Breast epithelium (tissue), 4 donors: ENCODE results near the gene PRKRIP1. TPM values are rescaled to one million over a fixed set of nuclear protein-coding genes. Genes with fewer than 3 reads are reported as not detected.

Experiments used
- DNase-seq, 2 donors: peaks; one replicate each; pipeline ENCODE4 v3.0.0-alpha.2; 2019; ENCODE audit warnings: low spot score in 2 of 2
- H3K27ac ChIP-seq, 2 donors: fragments of 200-600 bp; sonication (generic) in 1 of 2; one replicate each; pipeline ENCODE4 v1.5.1; 2016 to 2019; ENCODE audit warnings: mild to moderate bottlenecking in 1 of 2
- H3K27me3 ChIP-seq, 2 donors: fragments of 200-600 bp; sonication (generic) in 1 of 2; one replicate each; pipeline versions ENCODE4 v1.5.1 to v1.6.0; 2017 to 2019; ENCODE audit warnings: control low read depth in 1 of 2, mild to moderate bottlenecking in 1 of 2
- H3K36me3 ChIP-seq: fragments of 200-600 bp; one replicate; pipeline ENCODE4 v1.5.1; 2019
- H3K4me1 ChIP-seq, 2 donors: fragments of 200-600 bp; sonication (generic); one replicate each; pipeline ENCODE4 v1.5.1; 2016 to 2019; ENCODE audit warnings: control low read depth in 1 of 2
- H3K4me3 ChIP-seq, 3 donors: fragments of 200-600 bp; sonication (generic); 1 replicate in 2 of 3; 2 replicates in 1 of 3; pipeline ENCODE4 v1.5.1; 2016 to 2019; ENCODE audit warnings: mild to moderate bottlenecking in 3 of 3, moderate library complexity in 2 of 3
- H3K9me3 ChIP-seq, 2 donors: fragments of 200-600 bp; sonication (generic) in 1 of 2; one replicate each; pipeline ENCODE4 v1.5.1; 2016 to 2019; ENCODE audit warnings: control low read depth in 1 of 2
- CTCF ChIP-seq, 3 donors: fragments of 450-650 bp; IDR thresholded peaks; one replicate each; pipeline ENCODE4 v1.5.1; 2016 to 2017; ENCODE audit warnings: antibody characterized with exemption in 3 of 3, mild to moderate bottlenecking in 3 of 3, moderate library complexity in 3 of 3
- POLR2A ChIP-seq: fragments of 450-650 bp; IDR thresholded peaks from one replicate; pipeline ENCODE4 v1.6.1; 2016; ENCODE audit warnings: antibody characterized with exemption, mild to moderate bottlenecking, moderate library complexity
- POLR2AphosphoS5 ChIP-seq, 3 donors: sonication (generic); formaldehyde crosslinking; IDR thresholded peaks; one replicate each; pipeline ENCODE4 v1.6.1; 2017; ENCODE audit warnings: antibody characterized with exemption in 3 of 3
- intact Hi-C: fragments of 100-400 bp; cut with DNase I; formaldehyde crosslinking; loops from one replicate; pipeline ENCODE4 v1.15.1; 2023; ENCODE audit warnings: low total_unique reads
- total RNA-seq, 3 donors: library from RNA; depleted of rRNA; stranded (reverse); fragments of >200 nt; gene quantifications; one replicate each; pipeline ENCODE4 v1.1.0, GENCODE V29; 2016

PRKRIP1 gene
- total RNA-seq, 3 donors from 2014 or later: 17.3 to 30.5 (median 29.7) TPM

GRCh38 chr7:102459221-102459844 is 63.2 kb downstream of the PRKRIP1 start:
- DNase-seq: no peak
- peaks cover 0 to 10% of the 10 kb centered on the region in 2 donors for H3K4me1 ChIP-seq
- no peaks in the 10 kb centered on the region for H3K36me3 ChIP-seq
- H3K9me3 ChIP-seq: no peaks in the 10 kb centered on the region
- H3K27ac ChIP-seq: no peak overlapping the region
- H3K4me3 ChIP-seq: no peak overlapping the region
- no peaks in the 10 kb centered on the region for H3K27me3 ChIP-seq
- no peak for TF ChIP-seq POLR2AphosphoS5 (IDR thresholded peaks at IDR 0.05)
- no peak for TF ChIP-seq CTCF (IDR thresholded peaks at IDR 0.05)
- no peak for TF ChIP-seq POLR2A
- intact Hi-C loops: no loop called here

GRCh38 chr7:102460467-102460866 is 64.3 kb downstream of the PRKRIP1 start:
- no peaks in the 10 kb centered on the region for H3K27me3 ChIP-seq
- intact Hi-C loops: no loop called here
- TF ChIP-seq POLR2AphosphoS5 (IDR thresholded peaks at IDR 0.05) (no peak), POLR2A (no peak), CTCF (IDR thresholded peaks at IDR 0.05) (no peak)
- no peak for DNase-seq
- no peaks in the 10 kb centered on the region for H3K9me3 ChIP-seq
- H3K4me3 ChIP-seq: no peak overlapping the region
- H3K27ac ChIP-seq: no peak overlapping the region
- peaks cover 0 to 10% of the 10 kb centered on the region in 2 donors for H3K4me1 ChIP-seq
- no peaks in the 10 kb centered on the region for H3K36me3 ChIP-seq

GRCh38 chr7:102463841-102464576 is 67.8 kb downstream of the PRKRIP1 start:
- H3K9me3 ChIP-seq: no peaks in the 10 kb centered on the region
- no peak for DNase-seq
- peaks cover 0 to 10% of the 10 kb centered on the region in 2 donors for H3K4me1 ChIP-seq
- TF ChIP-seq CTCF (IDR thresholded peaks at IDR 0.05): no peak
- no peak for TF ChIP-seq POLR2AphosphoS5 (IDR thresholded peaks at IDR 0.05)
- no peak for TF ChIP-seq POLR2A
- H3K27ac ChIP-seq: peak overlapping the region; percentile 71 to 84
- no peaks in the 10 kb centered on the region for H3K36me3 ChIP-seq
- intact Hi-C loops: no loop called here
- H3K4me3 ChIP-seq: peak overlapping the region; percentile 94 to 100 (median 98)
- no peaks in the 10 kb centered on the region for H3K27me3 ChIP-seq

GRCh38 chr7:102464577-102465280 is 68.6 kb downstream of the PRKRIP1 start, which contains the start of the genes ALKBH4 and LRWD1:
ALKBH4 (minus strand) TSS chr7:102464863; CDS start chr7:102464836, 27 bp downstream.
LRWD1 (plus strand) TSS chr7:102464984; CDS start chr7:102465081, 97 bp downstream.
- peaks cover 0 to 10% of the 10 kb centered on the region in 2 donors for H3K4me1 ChIP-seq
- peak within 1 kb of the TSS; percentile 71 to 84 for H3K27ac ChIP-seq
- no peaks in the 10 kb centered on the region for H3K36me3 ChIP-seq
- peak within 1 kb of the TSS; percentile 94 to 100 (median 98) for H3K4me3 ChIP-seq
- no peaks in the 10 kb centered on the region for H3K9me3 ChIP-seq
- DNase-seq: peak; percentile 88 to 91
- TF ChIP-seq CTCF (IDR thresholded peaks at IDR 0.05) (no peak), POLR2AphosphoS5 (IDR thresholded peaks at IDR 0.05) (peak in 2 of 3 donors; percentile 74 to 76), POLR2A (no peak)
- no peaks in the 10 kb centered on the region for H3K27me3 ChIP-seq
- intact Hi-C loops: no loop called here
